Panc1 (cell line): ENCODE data around the gene PKNOX2.

ENCODE experiments used
- CTCF ChIP-seq: fragments of 450-650 bp; IDR thresholded peaks from 2 replicates; pipeline ENCODE4 v1.5.1; 2017; ENCODE audit warnings: mild to moderate bottlenecking
- REST ChIP-seq, 2 experiments: IDR thresholded peaks; 2 replicates each; pipeline ENCODE4 v1.6.1; 2011 to 2012; ENCODE audit warnings: low read depth in 2 of 2, control low read depth in 1 of 2, low read length in 1 of 2, mild to moderate bottlenecking in 1 of 2, moderate library complexity in 1 of 2; ENCODE audit not compliant: insufficient read depth in 1 of 2

- no peak for TF ChIP-seq CTCF
- TF ChIP-seq REST (IDR thresholded peaks at IDR 0.05; ENCODE audit: insufficient read depth in 1 of 2, low read depth in 2 of 2, low read length in 1 of 2) = no peak
Observed at GRCh38 chr11:125428486-125429173, 264.1 kb downstream of the PKNOX2 start.
